T-helper 2 cell treated with Interferon-gamma antibody and Interleukin-4, amounts not matched to agents 5 μg/mL and 100 μg/mL, for 36 hours (primary cell): ENCODE data around the gene GAREM2.

ENCODE experiments used
- DNase-seq: peaks from one replicate; pipeline ENCODE4 v3.0.0; 2021; ENCODE audit warnings: low spot score
- H3K27ac Mint-ChIP-seq: one replicate; pipeline ENCODE4 v1.8.0; 2021; ENCODE audit warnings: mild to moderate bottlenecking, mixed read lengths
- H3K27me3 Mint-ChIP-seq: one replicate; pipeline ENCODE4 v1.8.0; 2021; ENCODE audit warnings: low read depth, mixed read lengths
- H3K36me3 Mint-ChIP-seq: one replicate; pipeline ENCODE4 v1.8.0; 2021; ENCODE audit warnings: low read depth, mixed read lengths
- H3K4me1 Mint-ChIP-seq: one replicate; pipeline ENCODE4 v1.8.0; 2021; ENCODE audit warnings: low read depth, mixed read lengths
- H3K4me3 Mint-ChIP-seq: one replicate; pipeline ENCODE4 v1.8.0; 2022; ENCODE audit warnings: mild to moderate bottlenecking, moderate library complexity, mixed read lengths
- H3K9me3 Mint-ChIP-seq: one replicate; pipeline ENCODE4 v1.8.0; 2021; ENCODE audit warnings: mixed read lengths

The GAREM2 gene

DNA sequence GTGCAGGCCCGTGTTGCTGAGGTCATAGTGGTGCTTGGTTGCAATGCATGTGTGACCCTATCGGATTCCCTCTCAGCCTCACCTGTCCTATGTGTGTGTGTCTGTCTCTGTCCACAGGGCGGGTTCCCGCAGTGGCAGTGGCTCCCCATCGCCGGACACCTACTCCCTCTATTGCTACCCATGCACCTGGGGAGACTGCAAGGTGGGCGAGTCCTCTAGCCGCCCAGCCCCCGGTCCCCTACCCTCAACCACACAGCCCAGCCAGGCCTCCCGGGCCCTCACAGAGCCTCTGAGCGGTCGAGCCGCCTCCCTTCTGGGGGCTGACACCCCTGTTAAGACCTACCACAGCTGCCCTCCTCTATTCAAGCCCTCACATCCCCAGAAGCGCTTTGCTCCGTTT is 14.2 kb downstream of the GAREM2 start:
- Mint-ChIP-seq H3K9me3 (no peaks in the 10 kb centered on the region), H3K27ac (no peak overlapping the region), H3K4me1 (peaks cover 8% of the 10 kb centered on the region), H3K27me3 (peaks cover 7% of the 10 kb centered on the region), H3K36me3 (peaks cover 13% of the 10 kb centered on the region), H3K4me3 (peak overlapping the region; percentile 18)
- no peak for DNase-seq

- no peak for DNase-seq
- no peak overlapping the region for H3K4me3 Mint-ChIP-seq
- H3K4me1 Mint-ChIP-seq: peaks cover 8% of the 10 kb centered on the region
- peaks cover 13% of the 10 kb centered on the region for H3K36me3 Mint-ChIP-seq
- H3K9me3 Mint-ChIP-seq: no peaks in the 10 kb centered on the region
- H3K27ac Mint-ChIP-seq: no peak overlapping the region
- H3K27me3 Mint-ChIP-seq: peaks cover 7% of the 10 kb centered on the region
These were observed 14.7 kb downstream of the GAREM2 start for GRCh38 chr2:26187537-26188104.

DNA sequence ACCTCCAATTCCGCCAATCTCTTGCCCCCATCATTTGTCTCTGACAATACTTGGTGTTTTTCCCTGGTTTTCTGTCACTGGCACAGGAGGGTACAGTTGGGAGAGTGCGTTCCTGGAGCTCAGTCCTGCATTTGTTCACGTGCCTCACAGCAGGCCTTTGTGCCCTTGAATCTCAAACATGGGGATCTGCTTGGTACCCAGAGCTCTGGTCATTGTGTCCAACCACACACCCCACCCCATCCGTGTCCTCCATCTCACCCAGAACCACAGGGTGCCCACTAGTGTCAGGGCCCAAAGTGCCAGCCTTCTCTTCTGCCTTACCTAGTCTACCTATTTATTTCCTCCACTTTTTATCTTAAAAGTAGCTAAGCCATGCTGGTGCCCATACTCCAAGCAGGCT is 16.2 kb downstream of the GAREM2 start:
- H3K27me3 Mint-ChIP-seq: peaks cover 4% of the 10 kb centered on the region
- no peak for DNase-seq
- H3K4me1 Mint-ChIP-seq: peaks cover 6% of the 10 kb centered on the region
- peaks cover 17% of the 10 kb centered on the region for H3K36me3 Mint-ChIP-seq
- H3K9me3 Mint-ChIP-seq: no peaks in the 10 kb centered on the region
- peak overlapping the region; percentile 4 for H3K27ac Mint-ChIP-seq
- no peak overlapping the region for H3K4me3 Mint-ChIP-seq

GRCh38 chr2:26189751-26190150 is 16.9 kb downstream of the GAREM2 start:
- Mint-ChIP-seq H3K36me3 (peaks cover 20% of the 10 kb centered on the region), H3K27me3 (peaks cover 4% of the 10 kb centered on the region), H3K4me1 (peaks cover 6% of the 10 kb centered on the region), H3K9me3 (no peaks in the 10 kb centered on the region), H3K27ac (no peak overlapping the region), H3K4me3 (no peak overlapping the region)
- no peak for DNase-seq

DNA sequence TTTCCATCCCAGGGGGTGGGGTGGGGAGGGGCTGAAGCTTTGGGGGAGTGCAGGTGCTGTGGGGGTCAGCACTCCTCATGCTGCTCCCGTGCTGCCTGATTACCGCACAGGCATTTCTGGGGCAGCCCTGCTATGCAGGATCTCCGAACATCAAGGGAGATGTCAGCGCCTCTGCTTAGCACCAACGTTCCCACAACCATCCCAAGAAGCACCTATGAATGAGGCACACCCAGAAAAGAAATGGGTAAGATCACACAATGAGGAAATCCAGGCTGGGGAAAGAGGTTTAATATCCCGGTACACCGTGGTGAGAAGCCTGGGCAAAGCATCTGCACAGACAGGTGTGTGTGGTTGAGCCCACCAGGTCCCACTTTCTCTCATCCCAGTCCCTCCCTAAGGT is 17.5 kb downstream of the GAREM2 start:
- Mint-ChIP-seq H3K36me3 (peaks cover 24% of the 10 kb centered on the region), H3K4me1 (peaks cover 4% of the 10 kb centered on the region), H3K27ac (no peak overlapping the region), H3K27me3 (peaks cover 4% of the 10 kb centered on the region), H3K4me3 (no peak overlapping the region), H3K9me3 (no peaks in the 10 kb centered on the region)
- DNase-seq: no peak

- Mint-ChIP-seq H3K27me3 (no peaks in the 10 kb centered on the region), H3K4me1 (no peaks in the 10 kb centered on the region), H3K9me3 (no peaks in the 10 kb centered on the region), H3K4me3 (no peak overlapping the region), H3K27ac (no peak overlapping the region), H3K36me3 (peaks cover 32% of the 10 kb centered on the region)
- DNase-seq: no peak
These were observed 18.6 kb downstream of the GAREM2 start for GRCh38 chr2:26191316-26192159.

DNA sequence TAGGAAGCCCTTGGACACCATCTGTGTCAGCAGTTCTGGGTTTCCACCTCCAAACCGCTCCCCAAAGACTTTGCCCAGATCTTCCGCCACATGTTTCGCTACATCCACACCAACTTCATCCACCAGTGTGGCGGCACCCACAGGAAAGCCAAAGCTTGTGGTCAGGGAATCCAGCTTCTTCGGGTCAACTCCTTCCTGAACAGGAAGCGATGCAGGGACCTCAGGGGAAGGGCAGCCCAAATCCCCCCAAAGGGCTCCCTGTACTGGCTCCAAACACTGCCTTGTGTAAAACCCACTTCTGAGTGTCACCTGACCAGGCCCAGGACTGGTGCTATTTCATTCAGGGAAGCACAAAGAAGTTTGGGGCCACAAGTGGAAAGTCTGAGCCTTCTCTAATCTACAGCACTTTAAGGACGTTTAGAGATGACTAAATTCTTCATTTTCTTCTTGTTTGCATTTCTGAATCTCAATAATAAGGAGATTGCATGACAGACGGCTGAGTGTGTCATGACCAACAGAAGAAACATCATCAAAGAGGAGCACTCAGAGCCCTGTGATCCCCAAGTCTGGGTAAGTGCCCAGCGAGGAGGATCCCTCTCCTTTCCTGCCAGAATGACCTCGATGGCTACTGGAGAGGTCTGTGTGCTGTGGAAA is 20.8 kb downstream of the GAREM2 start:
- no peaks in the 10 kb centered on the region for H3K27me3 Mint-ChIP-seq
- H3K4me1 Mint-ChIP-seq: no peaks in the 10 kb centered on the region
- H3K36me3 Mint-ChIP-seq: peaks cover 45% of the 10 kb centered on the region
- H3K27ac Mint-ChIP-seq: no peak overlapping the region
- no peak overlapping the region for H3K4me3 Mint-ChIP-seq
- no peaks in the 10 kb centered on the region for H3K9me3 Mint-ChIP-seq
- no peak for DNase-seq

GRCh38 chr2:26195040-26195984 is 22.4 kb downstream of the GAREM2 start:
- DNase-seq: no peak
- Mint-ChIP-seq H3K4me1 (no peaks in the 10 kb centered on the region), H3K36me3 (peaks cover 55% of the 10 kb centered on the region), H3K27ac (no peak overlapping the region), H3K27me3 (no peaks in the 10 kb centered on the region), H3K9me3 (no peaks in the 10 kb centered on the region), H3K4me3 (no peak overlapping the region)

GRCh38 chr2:26196683-26197418 is 24.0 kb downstream of the GAREM2 start:
- DNase-seq: no peak
- H3K27me3 Mint-ChIP-seq: no peaks in the 10 kb centered on the region
- H3K27ac Mint-ChIP-seq: no peak overlapping the region
- H3K36me3 Mint-ChIP-seq: peaks cover 53% of the 10 kb centered on the region
- no peaks in the 10 kb centered on the region for H3K4me1 Mint-ChIP-seq
- H3K9me3 Mint-ChIP-seq: no peaks in the 10 kb centered on the region
- no peak overlapping the region for H3K4me3 Mint-ChIP-seq

GRCh38 chr2:26197516-26197915 is 24.6 kb downstream of the GAREM2 start:
- Mint-ChIP-seq H3K9me3 (no peaks in the 10 kb centered on the region), H3K36me3 (peaks cover 57% of the 10 kb centered on the region), H3K4me1 (no peaks in the 10 kb centered on the region), H3K4me3 (no peak overlapping the region), H3K27me3 (no peaks in the 10 kb centered on the region), H3K27ac (no peak overlapping the region)
- no peak for DNase-seq

GRCh38 chr2:26202981-26203490 is 30.1 kb downstream of the GAREM2 start:
- Mint-ChIP-seq H3K4me3 (no peak overlapping the region), H3K4me1 (no peaks in the 10 kb centered on the region), H3K27ac (no peak overlapping the region), H3K9me3 (no peaks in the 10 kb centered on the region), H3K27me3 (no peaks in the 10 kb centered on the region), H3K36me3 (peaks cover 51% of the 10 kb centered on the region)
- DNase-seq: no peak

DNA sequence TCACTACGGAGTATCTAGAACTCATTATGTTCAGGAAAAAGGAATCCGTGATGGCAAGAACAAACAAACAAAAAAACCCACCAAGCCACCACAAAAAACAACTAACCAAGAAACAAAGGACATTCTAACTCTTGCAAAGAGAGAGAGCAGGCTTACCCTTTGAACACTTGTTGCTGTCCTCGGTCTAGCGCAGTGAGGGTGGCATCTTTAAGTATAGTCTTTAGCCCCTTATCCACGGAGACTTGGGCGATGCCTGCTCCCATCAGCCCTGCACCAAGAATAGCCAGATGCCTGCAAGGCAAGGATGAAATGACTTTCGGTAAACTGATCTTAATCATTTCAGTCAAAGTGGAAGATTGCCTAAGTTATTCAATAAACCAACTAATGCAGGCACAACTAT is 31.0 kb downstream of the GAREM2 start:
- Mint-ChIP-seq H3K4me1 (no peaks in the 10 kb centered on the region), H3K9me3 (no peaks in the 10 kb centered on the region), H3K4me3 (no peak overlapping the region), H3K27ac (no peak overlapping the region), H3K36me3 (peaks cover 53% of the 10 kb centered on the region), H3K27me3 (no peaks in the 10 kb centered on the region)
- no peak for DNase-seq

DNA sequence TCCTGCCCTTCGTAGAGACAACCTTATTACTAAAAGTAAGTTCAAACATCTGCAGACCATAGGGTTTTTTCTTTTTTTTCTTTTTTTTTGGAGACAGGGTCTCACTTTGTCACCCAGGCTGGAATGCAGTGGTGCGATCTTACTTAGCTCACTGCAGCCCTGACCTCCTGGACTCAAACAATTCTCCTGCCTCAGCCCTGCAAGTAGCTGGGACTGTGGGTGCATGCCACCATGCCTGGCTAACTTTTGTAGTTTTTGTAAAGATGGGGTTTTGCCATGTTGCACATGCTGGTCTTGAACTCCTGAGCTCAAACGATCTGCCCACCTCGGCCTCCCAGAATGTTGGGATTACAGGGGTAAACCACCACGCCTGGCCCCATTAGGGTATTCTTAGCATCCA is 39.1 kb downstream of the GAREM2 start:
- no peak for DNase-seq
- Mint-ChIP-seq H3K27me3 (no peaks in the 10 kb centered on the region), H3K27ac (no peak overlapping the region), H3K4me1 (no peaks in the 10 kb centered on the region), H3K36me3 (peaks cover 57% of the 10 kb centered on the region), H3K4me3 (no peak overlapping the region), H3K9me3 (no peaks in the 10 kb centered on the region)
